IPS-18c (cell line): ENCODE measurements around the gene TMEM221.
A peak's percentile ranks its signal among the peaks of the same experiment; 100 is the strongest.
"Not testable (repeated sequence)": the region's sequence is repeated elsewhere in the genome, so short reads cannot be mapped to it uniquely, and the experiment has no call there.

Source experiments
- H3K4me3 ChIP-seq: 2 replicates; pipeline ENCODE4 v1.7.0; 2013; ENCODE audit warnings: low read depth, mild to moderate bottlenecking, low read length, moderate library complexity; ENCODE audit not compliant: insufficient read depth
- H3K9me3 ChIP-seq: one replicate; pipeline ENCODE4 v1.6.1; 2013; ENCODE audit warnings: mild to moderate bottlenecking, low read length, moderate library complexity; ENCODE audit not compliant: control insufficient read depth, insufficient read depth

Gene TMEM221

GRCh38 chr19:17479325-17479791 is 30.9 kb upstream of the TMEM221 start:
- H3K4me3 ChIP-seq = no peak overlapping the region
- H3K9me3 ChIP-seq = no peaks in the 10 kb centered on the region

- Histone ChIP-seq H3K4me3 (no peak overlapping the region), H3K9me3 (no peaks in the 10 kb centered on the region)
Observed at GRCh38 chr19:17475541-17476115, 27.2 kb upstream of the TMEM221 start.

GRCh38 chr19:17475011-17475540 is 26.6 kb upstream of the TMEM221 start:
- H3K4me3 ChIP-seq, H3K9me3 ChIP-seq: not testable (repeated sequence)

DNA sequence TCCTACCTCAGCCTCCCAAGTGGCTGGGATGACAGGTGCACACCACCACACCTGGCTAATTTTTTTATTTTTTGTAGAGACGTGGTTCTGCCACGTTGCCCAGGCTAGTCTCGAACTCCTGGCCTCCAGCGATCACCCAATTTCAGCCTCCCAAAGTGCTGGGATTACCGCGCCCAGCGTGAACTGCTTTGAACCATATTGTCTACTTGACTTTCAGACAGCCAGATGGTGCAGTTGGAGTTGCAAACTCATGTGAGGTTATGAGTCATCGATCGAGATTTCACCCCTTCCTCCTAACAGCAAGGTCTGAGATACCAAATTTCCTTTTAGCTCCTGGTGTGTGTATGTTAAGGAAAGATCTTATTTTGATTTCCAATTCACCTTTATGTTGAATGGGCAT is 24.6 kb upstream of the TMEM221 start:
- H3K4me3 ChIP-seq = no peak overlapping the region
- H3K9me3 ChIP-seq = no peaks in the 10 kb centered on the region

GRCh38 chr19:17471410-17472125 is 23.1 kb upstream of the TMEM221 start:
- peak overlapping the region; percentile 89 for H3K4me3 ChIP-seq

GRCh38 chr19:17470068-17470841 is 21.8 kb upstream of the TMEM221 start, which contains the start of gene SLC27A1:
TSS of gene SLC27A1 (plus strand) at chr19:17470524. CDS start at chr19:17470541, 17 bp downstream.
- Histone ChIP-seq H3K9me3 (no peaks in the 10 kb centered on the region), H3K4me3 (peak within 1 kb of the TSS; percentile 89)

More at GRCh38 chr19:17471410-17472125, 23.1 kb upstream of the TMEM221 start:
- H3K9me3 ChIP-seq = no peaks in the 10 kb centered on the region

GRCh38 chr19:17469481-17470067 is 21.1 kb upstream of the TMEM221 start:
- H3K4me3 ChIP-seq = peak overlapping the region; percentile 89
- no peaks in the 10 kb centered on the region for H3K9me3 ChIP-seq

- H3K4me3 ChIP-seq = peak overlapping the region; percentile 89
- no peaks in the 10 kb centered on the region for H3K9me3 ChIP-seq
Observed at GRCh38 chr19:17469092-17469480, 20.6 kb upstream of the TMEM221 start.

GRCh38 chr19:17468302-17469091 is 20.0 kb upstream of the TMEM221 start:
- peak overlapping the region; percentile 89 for H3K4me3 ChIP-seq
- H3K9me3 ChIP-seq = no peaks in the 10 kb centered on the region

DNA sequence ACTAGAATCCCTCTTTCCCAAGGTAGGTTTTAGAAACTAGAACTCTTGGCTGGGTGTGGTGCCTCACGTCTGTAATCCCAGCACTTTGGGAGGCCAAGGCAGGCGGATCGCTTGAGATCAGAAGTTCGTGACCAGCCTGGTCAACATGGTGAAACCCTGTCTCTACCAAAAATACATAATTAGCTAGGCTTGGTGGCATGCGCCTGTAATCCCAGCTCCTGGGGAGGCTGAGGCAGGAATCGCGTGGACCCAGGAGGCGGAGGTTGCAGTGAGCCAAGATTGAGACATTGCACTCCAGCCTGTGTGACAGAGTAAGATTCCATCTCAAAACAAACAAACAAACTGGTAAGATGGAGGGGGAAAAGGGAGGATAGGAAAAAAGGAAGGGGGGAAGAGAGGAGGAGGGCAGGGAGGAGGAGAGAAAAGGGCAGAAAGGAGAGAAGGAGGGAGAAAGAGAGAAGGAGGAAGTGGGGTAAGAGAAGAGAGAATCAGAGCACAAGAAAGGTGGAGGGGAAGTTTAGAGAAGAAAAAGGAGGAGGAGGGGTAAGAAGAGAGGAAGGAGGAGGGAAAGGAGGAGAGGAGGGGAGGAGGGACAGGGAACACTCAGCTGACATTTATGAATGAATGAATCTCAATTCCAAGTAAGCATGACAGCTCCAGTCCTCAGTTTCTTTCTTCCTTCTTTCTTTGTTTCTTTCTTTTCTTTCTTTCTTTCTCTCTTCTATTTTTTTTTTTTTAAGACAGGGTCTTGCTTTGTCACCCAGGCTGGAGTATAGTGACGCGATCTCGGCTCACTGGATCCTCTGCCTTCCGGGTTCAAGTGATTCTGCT is 19.2 kb upstream of the TMEM221 start:
- H3K9me3 ChIP-seq = no peaks in the 10 kb centered on the region
- no peak overlapping the region for H3K4me3 ChIP-seq

GRCh38 chr19:17466487-17466850 is 18.0 kb upstream of the TMEM221 start:
- Histone ChIP-seq H3K9me3 (no peaks in the 10 kb centered on the region), H3K4me3 (no peak overlapping the region)

GRCh38 chr19:17460372-17461230 is 12.1 kb upstream of the TMEM221 start, which contains the start of gene NXNL1:
TSS of gene NXNL1 (minus strand) at chr19:17460926. CDS start at chr19:17460869, 57 bp downstream.
- no peaks in the 10 kb centered on the region for H3K9me3 ChIP-seq
- H3K4me3 ChIP-seq = no peak within 1 kb of the TSS

DNA sequence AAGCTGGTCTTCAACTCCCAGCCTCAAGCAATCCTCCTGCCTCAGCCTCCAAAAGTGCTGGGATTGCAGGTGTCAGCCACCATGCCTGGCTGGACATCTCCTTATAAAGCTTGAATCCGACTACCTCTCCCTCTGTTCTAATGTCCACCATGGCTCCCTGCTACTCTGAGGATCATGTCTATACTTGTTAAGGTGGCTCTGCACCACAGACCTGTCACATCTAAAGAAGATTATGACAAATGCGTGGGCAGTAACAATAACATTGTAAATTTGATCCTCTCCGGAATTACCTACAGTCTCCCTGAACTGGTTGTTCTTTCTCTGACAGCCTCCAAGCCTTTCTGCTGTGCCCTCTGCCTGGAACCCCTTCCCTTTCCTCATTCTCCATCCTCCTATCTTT is 10.5 kb upstream of the TMEM221 start:
- no peaks in the 10 kb centered on the region for H3K9me3 ChIP-seq

DNA sequence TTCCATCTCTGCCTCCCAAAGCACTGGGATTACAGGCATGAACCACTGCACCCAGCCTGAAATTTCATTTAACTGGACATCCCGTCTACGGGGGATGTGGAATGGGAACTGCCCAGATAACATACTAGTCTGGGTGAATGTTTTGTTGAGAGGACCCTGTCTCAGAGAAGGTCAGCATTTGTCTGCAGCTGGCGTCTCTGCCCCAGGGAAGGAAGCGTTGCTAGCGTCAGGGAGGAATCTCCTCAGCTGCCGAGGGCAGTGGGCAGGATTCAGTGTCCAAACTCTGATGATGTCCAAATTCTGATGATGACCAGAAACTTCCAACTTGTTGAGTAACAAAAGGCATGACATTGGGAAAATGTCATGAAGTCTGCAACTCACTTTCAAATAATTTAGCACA is 9.1 kb upstream of the TMEM221 start:
- Histone ChIP-seq H3K4me3 (no peak overlapping the region), H3K9me3 (no peaks in the 10 kb centered on the region)

More for the DNA sequence above, 10.5 kb upstream of the TMEM221 start:
- no peak overlapping the region for H3K4me3 ChIP-seq

DNA sequence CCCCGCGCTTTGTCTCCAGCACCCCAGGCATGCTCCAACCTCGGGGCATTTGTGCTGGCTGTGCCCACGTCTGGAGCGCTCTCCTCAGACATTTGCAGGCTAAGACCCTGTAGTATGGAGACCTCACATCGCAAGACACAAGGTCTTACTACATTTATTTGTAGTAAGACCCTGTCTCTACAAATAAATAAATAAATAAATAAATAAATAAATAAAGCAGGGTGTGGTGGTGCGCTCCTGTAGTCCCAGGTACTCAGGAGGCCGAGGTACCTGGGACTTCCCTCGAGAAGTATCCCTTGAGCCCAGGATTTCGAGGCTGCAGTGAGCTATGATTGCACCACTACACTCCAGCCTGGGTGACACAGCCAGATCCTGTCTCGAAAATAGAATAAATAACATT is 7.7 kb upstream of the TMEM221 start:
- Histone ChIP-seq H3K9me3 (no peaks in the 10 kb centered on the region), H3K4me3 (no peak overlapping the region)
